Mesenchymal stem cell (in vitro differentiated cells and primary cell): ENCODE data around the gene ARMC3.

Experiments
- DNase-seq: peaks from one replicate; pipeline ENCODE4 v3.0.0-alpha.2; 2013
- H2AFZ ChIP-seq: one replicate; pipeline ENCODE4 v1.6.1; 2013; ENCODE audit warnings: low read depth, mild to moderate bottlenecking, control low read depth, inconsistent platforms, low read length, moderate library complexity
- H2AK5ac ChIP-seq: 2 replicates; pipeline ENCODE4 v1.6.1; 2013; ENCODE audit warnings: low read length, moderate library complexity, mild to moderate bottlenecking, inconsistent platforms; ENCODE audit not compliant: severe bottlenecking
- H2BK120ac ChIP-seq: one replicate; pipeline ENCODE4 v1.6.1; 2013; ENCODE audit warnings: low read depth, mild to moderate bottlenecking, inconsistent platforms, low read length, moderate library complexity
- H2BK12ac ChIP-seq, 2 experiments: one replicate each; pipeline ENCODE4 v1.6.1; 2013; ENCODE audit warnings: inconsistent platforms in 2 of 2, low read length in 2 of 2, mild to moderate bottlenecking in 2 of 2, moderate library complexity in 2 of 2, control low read depth in 1 of 2
- H2BK15ac ChIP-seq: one replicate; pipeline ENCODE4 v1.6.1; 2013; ENCODE audit warnings: mild to moderate bottlenecking, low read depth, inconsistent platforms; ENCODE audit not compliant: poor library complexity, severe bottlenecking
- H2BK5ac ChIP-seq: 2 replicates; pipeline ENCODE4 v1.6.1; 2013; ENCODE audit warnings: low read depth, mild to moderate bottlenecking, low read length, control low read depth, inconsistent platforms; ENCODE audit not compliant: poor library complexity, severe bottlenecking
- H3K14ac ChIP-seq, 2 experiments: one replicate each; pipeline ENCODE4 v1.6.1; 2013; ENCODE audit warnings: inconsistent platforms in 2 of 2, low read length in 2 of 2, control low read depth in 1 of 2, mild to moderate bottlenecking in 1 of 2, moderate library complexity in 1 of 2
- H3K18ac ChIP-seq, 2 experiments: one replicate each; pipeline ENCODE4 v1.6.1; 2013; ENCODE audit warnings: inconsistent platforms in 2 of 2, low read length in 2 of 2, control low read depth in 1 of 2, low read depth in 1 of 2, mild to moderate bottlenecking in 1 of 2
- H3K23ac ChIP-seq, 2 experiments: one replicate each; pipeline ENCODE4 v1.6.1; 2013; ENCODE audit warnings: inconsistent platforms in 2 of 2, low read length in 2 of 2, mild to moderate bottlenecking in 2 of 2, moderate library complexity in 2 of 2, control low read depth in 1 of 2
- H3K27ac ChIP-seq: 2 replicates; pipeline ENCODE4 v1.5.1; 2013; ENCODE audit warnings: mild to moderate bottlenecking, moderate library complexity, low read length, control low read depth, inconsistent platforms; ENCODE audit not compliant: poor library complexity, severe bottlenecking
- H3K27me3 ChIP-seq, 2 experiments: 2 replicates each; pipeline versions ENCODE4 v1.6.1 to v1.7.0; 2013; ENCODE audit warnings: low read length in 2 of 2, mild to moderate bottlenecking in 2 of 2, moderate library complexity in 2 of 2, control low read depth in 1 of 2, inconsistent platforms in 1 of 2; ENCODE audit not compliant: control insufficient read depth in 1 of 2, insufficient read depth in 1 of 2
- H3K36me3 ChIP-seq, 2 experiments: 2 replicates each; pipeline versions ENCODE4 v1.6.1 to v1.7.0; 2013; ENCODE audit warnings: low read length in 2 of 2, control low read depth in 1 of 2, inconsistent platforms in 1 of 2, low read depth in 1 of 2, mild to moderate bottlenecking in 1 of 2; ENCODE audit not compliant: insufficient read depth in 2 of 2, control insufficient read depth in 1 of 2
- H3K4ac ChIP-seq, 2 experiments: one replicate each; pipeline ENCODE4 v1.6.1; 2013; ENCODE audit warnings: inconsistent platforms in 2 of 2, low read length in 2 of 2, mild to moderate bottlenecking in 2 of 2, moderate library complexity in 2 of 2, control low read depth in 1 of 2, low read depth in 1 of 2
- H3K4me1 ChIP-seq: 2 replicates; pipeline ENCODE4 v1.6.1; 2013; ENCODE audit warnings: low read depth, low read length, control low read depth; ENCODE audit not compliant: control insufficient read depth, insufficient read depth
- H3K4me2 ChIP-seq: 2 replicates; pipeline ENCODE4 v1.6.1; 2013; ENCODE audit warnings: low read length, mild to moderate bottlenecking, inconsistent platforms; ENCODE audit not compliant: poor library complexity, severe bottlenecking
- H3K4me3 ChIP-seq, 2 experiments: 2 replicates each; pipeline versions ENCODE4 v1.5.1 to v1.7.0; 2013; ENCODE audit warnings: low read length in 2 of 2, mild to moderate bottlenecking in 2 of 2, control low read depth in 1 of 2, low read depth in 1 of 2; ENCODE audit not compliant: insufficient read depth in 1 of 2
- H3K79me1 ChIP-seq: replicated peaks from 2 replicates; pipeline ENCODE4 v1.6.1; 2013; ENCODE audit warnings: mild to moderate bottlenecking, control low read depth, low read length, inconsistent platforms; ENCODE audit not compliant: poor library complexity, severe bottlenecking
- H3K9ac ChIP-seq: 2 replicates; pipeline ENCODE4 v1.7.0; 2013; ENCODE audit warnings: mild to moderate bottlenecking, low read length, moderate library complexity
- H3K9me3 ChIP-seq: 2 replicates; pipeline ENCODE4 v1.7.0; 2013; ENCODE audit warnings: mild to moderate bottlenecking, low read length; ENCODE audit not compliant: control insufficient read depth
- H4K8ac ChIP-seq: one replicate; pipeline ENCODE4 v1.6.1; 2013; ENCODE audit warnings: inconsistent platforms, mild to moderate bottlenecking, low read length, moderate library complexity
- H4K91ac ChIP-seq: one replicate; pipeline ENCODE4 v1.6.1; 2013; ENCODE audit warnings: mild to moderate bottlenecking, low read length, inconsistent platforms
- WGBS: methylation state at CpG from one replicate; pipeline ENCODE4 v1.1.7; 2013; ENCODE audit warnings: mixed read lengths; 5-methylcytosine and 5-hydroxymethylcytosine counted together

The ARMC3 gene

GRCh38 chr10:23016636-23017035 lies 88.8 kb downstream of the ARMC3 start:
- no peak overlapping the region for H2BK12ac ChIP-seq
- H3K4me3 ChIP-seq: no peak overlapping the region
- H2BK5ac ChIP-seq: no peak overlapping the region
- no peak overlapping the region for H4K8ac ChIP-seq
- no peak overlapping the region for H2AK5ac ChIP-seq
- no peak overlapping the region for H2BK120ac ChIP-seq
- H3K9me3 ChIP-seq: peaks cover 4% of the 10 kb centered on the region
- no peak overlapping the region for H2BK15ac ChIP-seq
- 83% methylated on average over 3 of the region's 3 CpGs for WGBS
- H3K36me3 ChIP-seq: no peaks in the 10 kb centered on the region
- no peak overlapping the region for H3K27ac ChIP-seq
- H3K4me2 ChIP-seq: no peak overlapping the region
- H3K4me1 ChIP-seq: no peaks in the 10 kb centered on the region
- no peak for DNase-seq
- H3K9ac ChIP-seq: no peak overlapping the region
- H4K91ac ChIP-seq: no peak overlapping the region
- no peak overlapping the region for H2AFZ ChIP-seq
- no peak overlapping the region for H3K23ac ChIP-seq
- H3K14ac ChIP-seq: no peak overlapping the region
- H3K4ac ChIP-seq: no peak overlapping the region
- no peak overlapping the region for H3K18ac ChIP-seq
- no peaks in the 10 kb centered on the region for H3K79me1 ChIP-seq
- peaks cover 4 to 11% of the 10 kb centered on the region in 2 experiments for H3K27me3 ChIP-seq

GRCh38 chr10:23019633-23020032 lies 91.8 kb downstream of the ARMC3 start:
- H2AK5ac ChIP-seq: no peak overlapping the region

GRCh38 chr10:23021430-23021829 lies 93.6 kb downstream of the ARMC3 start:
- H3K14ac ChIP-seq: no peak overlapping the region
- no peak overlapping the region for H4K8ac ChIP-seq
- no peaks in the 10 kb centered on the region for H3K79me1 ChIP-seq
- no peak overlapping the region for H3K4ac ChIP-seq
- no peak overlapping the region for H2BK120ac ChIP-seq
- H2BK12ac ChIP-seq: no peak overlapping the region
- H3K4me3 ChIP-seq: no peak overlapping the region
- H3K4me2 ChIP-seq: no peak overlapping the region
- H3K18ac ChIP-seq: no peak overlapping the region
- no peak for DNase-seq
- no peak overlapping the region for H2BK5ac ChIP-seq
- peaks cover 6% of the 10 kb centered on the region for H3K9me3 ChIP-seq
- no peaks in the 10 kb centered on the region for H3K36me3 ChIP-seq
- no peak overlapping the region for H2AK5ac ChIP-seq
- peaks cover 3 to 4% of the 10 kb centered on the region in 2 experiments for H3K27me3 ChIP-seq
- no peak overlapping the region for H4K91ac ChIP-seq
- WGBS: 90% methylated on average over 1 of the region's 2 CpGs
- H3K27ac ChIP-seq: no peak overlapping the region
- no peak overlapping the region for H3K9ac ChIP-seq
- H2BK15ac ChIP-seq: no peak overlapping the region
- no peak overlapping the region for H3K23ac ChIP-seq
- H3K4me1 ChIP-seq: no peaks in the 10 kb centered on the region
- no peak overlapping the region for H2AFZ ChIP-seq

More at GRCh38 chr10:23019633-23020032, 91.8 kb downstream of the ARMC3 start:
- H3K9me3 ChIP-seq: peaks cover 6% of the 10 kb centered on the region
- no peak overlapping the region for H3K4me2 ChIP-seq
- no peak overlapping the region for H2BK15ac ChIP-seq
- no peak overlapping the region for H3K27ac ChIP-seq
- H4K8ac ChIP-seq: no peak overlapping the region
- no peaks in the 10 kb centered on the region for H3K79me1 ChIP-seq
- no peak overlapping the region for H3K18ac ChIP-seq
- WGBS: 69% methylated on average over 6 of the region's 6 CpGs
- H3K27me3 ChIP-seq: peaks cover 6 to 8% of the 10 kb centered on the region in 2 experiments
- no peak overlapping the region for H2BK120ac ChIP-seq
- no peak overlapping the region for H2AFZ ChIP-seq
- H2BK12ac ChIP-seq: no peak overlapping the region
- H3K36me3 ChIP-seq: no peaks in the 10 kb centered on the region
- no peak overlapping the region for H3K23ac ChIP-seq
- H3K9ac ChIP-seq: no peak overlapping the region
- H3K4ac ChIP-seq: no peak overlapping the region
- H3K14ac ChIP-seq: no peak overlapping the region
- H2BK5ac ChIP-seq: no peak overlapping the region
- no peak overlapping the region for H4K91ac ChIP-seq
- no peak overlapping the region for H3K4me3 ChIP-seq
- no peaks in the 10 kb centered on the region for H3K4me1 ChIP-seq
- DNase-seq: no peak

GRCh38 chr10:23024002-23024401 lies 96.1 kb downstream of the ARMC3 start:
- H2BK12ac ChIP-seq: no peak overlapping the region
- H2AFZ ChIP-seq: no peak overlapping the region
- H3K9me3 ChIP-seq: peaks cover 6% of the 10 kb centered on the region
- no peak overlapping the region for H4K91ac ChIP-seq
- no peak overlapping the region for H2AK5ac ChIP-seq
- no peak overlapping the region for H3K27ac ChIP-seq
- H4K8ac ChIP-seq: no peak overlapping the region
- H2BK15ac ChIP-seq: no peak overlapping the region
- H3K18ac ChIP-seq: no peak overlapping the region
- H3K14ac ChIP-seq: no peak overlapping the region
- H2BK120ac ChIP-seq: no peak overlapping the region
- H3K4me2 ChIP-seq: no peak overlapping the region
- H3K4me3 ChIP-seq: no peak overlapping the region
- no peaks in the 10 kb centered on the region for H3K79me1 ChIP-seq
- no peak overlapping the region for H3K4ac ChIP-seq
- no peak overlapping the region for H3K23ac ChIP-seq
- H3K9ac ChIP-seq: no peak overlapping the region
- no peaks in the 10 kb centered on the region for H3K4me1 ChIP-seq
- no peaks in the 10 kb centered on the region for H3K36me3 ChIP-seq
- H3K27me3 ChIP-seq: peaks cover 0 to 3% of the 10 kb centered on the region in 2 experiments
- H2BK5ac ChIP-seq: no peak overlapping the region
- WGBS: 94% methylated on average over 2 of the region's 2 CpGs
- DNase-seq: no peak
